Muscle layer of duodenum (tissue), 2 donors: Measurements from ENCODE around the gene RCAN1.

ENCODE experiments used
- H3K27ac ChIP-seq: one replicate; pipeline ENCODE4 v1.7.0; 2013; ENCODE audit warnings: mild to moderate bottlenecking, low read length
- H3K27me3 ChIP-seq: one replicate; pipeline ENCODE4 v1.7.0; 2013; ENCODE audit warnings: low read depth, mild to moderate bottlenecking, control low read depth, low read length
- H3K36me3 ChIP-seq, 2 donors: one replicate each; pipeline ENCODE4 v1.7.0; 2013; ENCODE audit warnings: low read length in 2 of 2, control low read depth in 1 of 2, mild to moderate bottlenecking in 1 of 2; ENCODE audit not compliant: insufficient read depth in 2 of 2, control insufficient read depth in 1 of 2
- H3K4me1 ChIP-seq, 2 donors: one replicate each; pipeline ENCODE4 v1.7.0; 2013; ENCODE audit warnings: low read length in 2 of 2, mild to moderate bottlenecking in 2 of 2, control low read depth in 1 of 2, moderate library complexity in 1 of 2; ENCODE audit not compliant: insufficient read depth in 2 of 2, control insufficient read depth in 1 of 2
- H3K4me3 ChIP-seq, 2 donors: one replicate each; pipeline ENCODE4 v1.7.0; 2013; ENCODE audit warnings: low read length in 2 of 2, low read depth in 1 of 2, mild to moderate bottlenecking in 1 of 2
- H3K9me3 ChIP-seq, 2 donors: one replicate each; pipeline ENCODE4 v1.7.0; 2013; ENCODE audit warnings: low read length in 2 of 2, control low read depth in 1 of 2, mild to moderate bottlenecking in 1 of 2; ENCODE audit not compliant: control insufficient read depth in 1 of 2
- donor health status: healthy.

The RCAN1 gene

DNA sequence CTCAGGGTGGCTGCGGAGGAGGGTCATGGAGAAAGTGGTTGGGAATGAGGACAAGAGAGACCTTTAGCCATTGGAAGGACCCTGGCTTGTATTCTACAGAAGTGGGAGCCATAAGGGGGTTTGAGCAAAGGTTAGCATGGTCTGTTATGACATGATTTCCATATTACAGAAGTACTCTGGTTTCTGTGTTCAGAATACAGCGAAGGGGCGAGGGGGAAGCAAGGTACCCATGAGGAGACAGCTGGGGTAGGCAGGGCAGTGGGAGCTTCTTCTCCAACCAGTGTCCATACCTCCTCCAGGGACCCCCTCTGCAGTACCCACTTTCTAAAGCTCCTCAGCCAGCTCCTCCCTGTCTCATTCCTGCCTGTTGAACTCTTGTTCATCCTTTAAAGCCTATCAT, 81.0 kb downstream of the RCAN1 start:
- Histone ChIP-seq H3K36me3 (no peaks in the 10 kb centered on the region), H3K27me3 (no peaks in the 10 kb centered on the region), H3K9me3 (no peaks in the 10 kb centered on the region), H3K4me1 (no peaks in the 10 kb centered on the region), H3K4me3 (no peak overlapping the region), H3K27ac (no peak overlapping the region)

DNA sequence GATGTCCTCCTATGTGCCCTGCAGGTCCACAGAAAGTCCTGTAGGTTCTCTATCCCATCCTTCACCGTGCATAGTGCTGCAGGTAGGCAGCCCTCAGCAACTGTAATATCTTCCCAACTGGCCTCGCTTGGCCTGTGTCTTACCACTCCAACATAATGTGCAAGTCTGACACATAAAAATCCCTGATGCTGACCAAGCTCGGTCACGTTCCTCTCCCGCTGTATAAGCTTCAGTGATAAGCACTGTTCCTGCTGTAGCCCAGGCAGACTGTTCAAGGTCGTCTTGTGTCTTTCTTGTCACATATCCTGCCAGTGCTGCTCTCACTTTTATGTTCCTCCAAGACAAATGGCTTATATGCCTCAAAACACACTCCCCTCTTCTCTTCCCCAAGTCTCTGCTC, 83.5 kb downstream of the RCAN1 start:
- Histone ChIP-seq H3K4me3 (no peak overlapping the region), H3K27me3 (no peaks in the 10 kb centered on the region), H3K36me3 (peaks cover 0 to 2% of the 10 kb centered on the region in 2 donors), H3K27ac (no peak overlapping the region), H3K4me1 (no peaks in the 10 kb centered on the region), H3K9me3 (no peaks in the 10 kb centered on the region)

DNA sequence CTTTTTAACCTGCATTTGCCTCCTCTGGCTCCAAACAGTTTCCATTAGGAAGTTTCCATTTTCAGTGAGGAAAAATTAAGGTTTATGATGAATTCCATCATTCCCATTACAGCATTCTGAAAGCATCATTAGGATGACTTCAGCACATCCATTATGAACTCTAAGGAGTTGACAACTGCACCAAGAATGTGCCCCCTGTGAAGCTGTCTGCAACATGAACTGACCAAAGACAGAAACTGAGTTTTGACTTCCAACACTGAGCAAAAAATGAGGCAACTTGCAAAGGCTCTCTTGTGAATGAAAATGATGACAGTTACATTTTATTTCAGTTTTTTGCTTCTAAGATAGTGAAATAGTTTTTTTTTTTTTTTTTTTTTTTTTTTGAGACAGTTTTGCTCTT, 84.7 kb downstream of the RCAN1 start:
- no peak overlapping the region for H3K4me3 ChIP-seq
- no peaks in the 10 kb centered on the region for H3K4me1 ChIP-seq
- no peaks in the 10 kb centered on the region for H3K27me3 ChIP-seq
- peaks cover 0 to 6% of the 10 kb centered on the region in 2 donors for H3K36me3 ChIP-seq
- H3K27ac ChIP-seq = no peak overlapping the region
- no peaks in the 10 kb centered on the region for H3K9me3 ChIP-seq

DNA sequence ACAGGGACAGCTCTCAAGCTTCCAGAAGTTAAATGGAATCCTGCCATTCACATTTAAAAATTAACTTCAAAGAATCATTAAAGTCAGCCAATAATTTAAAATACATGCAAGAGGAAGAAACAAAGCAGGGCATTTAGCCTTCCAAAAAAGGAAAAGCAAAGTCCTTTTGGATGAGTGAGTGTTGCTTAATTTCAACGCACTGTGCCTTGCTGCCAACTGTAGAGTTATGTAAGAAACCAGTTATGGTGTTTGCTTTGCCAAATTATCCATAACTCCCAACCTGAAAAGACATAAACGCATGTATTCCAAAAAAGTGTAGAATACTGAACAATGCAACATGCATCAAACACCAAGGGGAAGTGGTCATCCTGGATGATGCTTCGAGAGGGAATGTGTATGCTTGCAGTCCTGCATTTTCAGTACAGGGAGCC, 86.8 kb downstream of the RCAN1 start:
- H3K27ac ChIP-seq = peak overlapping the region; percentile 98
- H3K27me3 ChIP-seq = no peaks in the 10 kb centered on the region
- peaks cover 1 to 6% of the 10 kb centered on the region in 2 donors for H3K4me1 ChIP-seq
- no peaks in the 10 kb centered on the region for H3K9me3 ChIP-seq
- peaks cover 3 to 6% of the 10 kb centered on the region in 2 donors for H3K36me3 ChIP-seq
- H3K4me3 ChIP-seq = no peak overlapping the region

DNA sequence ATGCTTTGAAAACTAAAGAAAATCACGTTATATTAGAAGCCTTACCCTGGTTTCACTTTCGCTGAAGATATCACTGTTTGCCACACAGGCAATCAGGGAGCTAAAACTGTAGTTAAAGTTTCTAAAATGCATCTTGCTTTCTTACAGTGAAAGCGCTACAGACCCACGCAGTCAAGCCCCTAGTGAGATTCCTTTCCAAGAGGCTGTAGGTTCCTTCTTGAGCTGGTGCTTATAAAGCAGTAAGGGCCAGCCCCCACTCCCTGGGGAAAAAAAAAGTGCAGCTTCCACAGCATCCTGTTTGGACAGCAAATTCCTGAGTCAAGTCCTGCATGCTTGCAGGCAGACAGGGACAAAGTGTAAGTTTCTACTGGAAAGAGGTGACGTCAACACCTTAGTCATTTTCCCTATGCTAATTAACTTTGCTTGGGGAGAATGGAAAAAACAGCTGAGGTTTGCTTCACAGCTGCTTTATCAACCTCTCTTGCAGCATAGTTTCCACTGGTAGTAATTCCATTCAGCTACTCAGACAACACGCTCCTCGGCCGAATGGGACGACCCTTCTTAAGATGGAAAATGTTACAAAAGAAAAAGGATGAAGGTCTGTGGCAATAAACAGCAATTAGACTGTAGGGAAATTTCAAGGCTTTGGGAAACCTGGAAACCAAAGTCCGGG, 88.2 kb downstream of the RCAN1 start:
- Histone ChIP-seq H3K4me1 (peaks cover 12 to 13% of the 10 kb centered on the region in 2 donors), H3K27me3 (no peaks in the 10 kb centered on the region), H3K4me3 (peak overlapping the region; percentile 61 to 82), H3K9me3 (no peaks in the 10 kb centered on the region), H3K27ac (peak overlapping the region; percentile 98), H3K36me3 (peaks cover 11 to 15% of the 10 kb centered on the region in 2 donors)

DNA sequence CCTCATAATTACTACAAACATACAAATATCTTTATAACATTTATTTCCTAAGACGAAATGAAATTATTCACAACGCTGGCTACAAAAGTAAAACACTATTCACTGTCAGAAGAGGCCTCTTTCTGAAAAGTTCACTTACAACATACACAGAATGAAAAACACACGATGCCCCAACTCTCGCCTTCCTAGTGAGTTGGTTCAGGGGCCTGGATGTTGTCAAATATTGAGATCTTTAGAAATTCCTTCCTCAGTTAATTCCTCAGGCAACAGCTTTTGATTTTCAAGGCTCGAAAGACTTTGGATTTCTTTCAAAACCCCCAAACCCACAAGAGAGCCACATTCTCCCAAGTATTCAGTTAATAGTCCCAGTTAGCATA, 88.7 kb downstream of the RCAN1 start:
- peaks cover 13 to 20% of the 10 kb centered on the region in 2 donors for H3K36me3 ChIP-seq
- peaks cover 14 to 15% of the 10 kb centered on the region in 2 donors for H3K4me1 ChIP-seq
- H3K27ac ChIP-seq = peak overlapping the region; percentile 98
- no peaks in the 10 kb centered on the region for H3K9me3 ChIP-seq
- H3K27me3 ChIP-seq = no peaks in the 10 kb centered on the region
- H3K4me3 ChIP-seq = peak overlapping the region; percentile 61 to 82

DNA sequence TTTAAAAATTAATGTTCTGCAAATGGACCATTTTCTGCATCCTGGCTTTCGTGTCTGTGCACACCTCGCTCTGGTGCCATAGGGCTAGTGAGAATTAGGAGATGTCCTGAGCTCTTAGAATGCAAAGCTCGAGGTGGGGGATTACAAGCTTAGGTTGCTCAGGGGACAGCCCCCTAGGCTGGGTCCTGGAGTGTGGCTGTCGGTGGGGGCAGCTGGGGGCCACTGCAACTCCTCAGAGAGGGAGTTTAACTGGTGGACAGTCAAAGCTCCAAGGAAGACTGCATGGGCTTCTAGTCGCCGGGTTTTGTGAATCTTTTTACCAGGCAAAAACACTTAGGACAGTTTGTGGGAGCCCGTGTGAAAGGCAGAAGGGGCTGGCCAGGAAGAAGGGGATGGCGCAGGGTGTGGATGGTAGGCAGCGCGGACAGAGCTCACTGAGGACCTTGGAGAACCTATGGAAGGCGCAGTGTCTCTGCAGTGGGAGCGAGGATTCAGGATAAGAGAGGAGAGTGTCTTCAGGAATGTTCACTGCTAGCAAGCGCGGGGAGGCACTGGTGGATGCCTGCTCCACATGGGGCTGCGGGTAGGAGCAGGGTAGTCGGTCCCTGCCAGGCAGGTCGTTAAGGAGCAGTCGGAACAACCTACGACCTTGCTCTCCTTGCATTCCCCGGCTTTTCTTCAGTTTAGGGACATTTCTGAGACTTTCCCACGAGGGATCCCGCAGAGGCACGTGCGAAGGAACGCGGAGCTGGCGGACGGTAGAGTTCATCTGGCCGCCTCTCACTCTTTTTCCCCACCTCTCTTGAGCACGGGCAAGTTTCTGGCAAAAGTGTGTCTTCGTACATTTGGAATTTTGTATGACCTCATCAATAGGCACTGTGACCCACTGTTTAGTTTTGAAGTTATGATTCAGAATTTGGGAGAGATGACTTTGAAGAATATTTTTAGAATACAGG, 90.0 kb downstream of the RCAN1 start:
- Histone ChIP-seq H3K27ac (peak overlapping the region; percentile 98), H3K4me1 (peaks cover 14 to 15% of the 10 kb centered on the region in 2 donors)

DNA sequence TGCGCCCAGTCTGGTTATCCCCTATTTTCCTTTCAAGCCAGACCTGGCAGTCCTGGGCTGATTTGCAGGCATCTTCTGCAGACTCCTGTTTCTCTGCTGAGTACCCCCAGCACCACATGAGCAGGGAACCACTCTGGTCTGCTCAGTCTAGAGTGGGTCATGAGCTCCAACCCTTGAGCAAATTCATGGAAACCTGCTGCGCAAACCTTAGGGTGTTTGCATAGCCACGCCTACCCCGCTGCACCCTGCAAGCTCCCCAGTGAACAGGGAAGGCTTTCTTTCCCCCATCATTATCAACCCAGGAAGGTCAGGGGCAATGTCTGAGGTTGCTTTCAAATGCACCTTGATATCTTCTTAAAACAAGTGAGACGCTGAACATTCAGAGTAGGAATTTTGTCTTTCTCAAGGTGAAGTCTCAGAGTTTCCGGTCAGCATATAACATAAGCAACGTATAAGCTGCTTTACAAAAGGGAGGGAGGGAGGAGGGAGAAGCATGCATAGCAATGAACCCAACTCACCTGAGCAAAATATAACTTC, 91.8 kb downstream of the RCAN1 start:
- Histone ChIP-seq H3K4me3 (peak overlapping the region; percentile 25 to 30), H3K9me3 (no peaks in the 10 kb centered on the region), H3K27me3 (no peaks in the 10 kb centered on the region), H3K27ac (peak overlapping the region; percentile 79), H3K4me1 (peaks cover 14 to 15% of the 10 kb centered on the region in 2 donors), H3K36me3 (peaks cover 31 to 45% of the 10 kb centered on the region in 2 donors)

More for the DNA sequence above, 90.0 kb downstream of the RCAN1 start:
- Histone ChIP-seq H3K9me3 (no peaks in the 10 kb centered on the region), H3K36me3 (peaks cover 20 to 34% of the 10 kb centered on the region in 2 donors), H3K27me3 (no peaks in the 10 kb centered on the region), H3K4me3 (peak overlapping the region; percentile 61 to 82)

DNA sequence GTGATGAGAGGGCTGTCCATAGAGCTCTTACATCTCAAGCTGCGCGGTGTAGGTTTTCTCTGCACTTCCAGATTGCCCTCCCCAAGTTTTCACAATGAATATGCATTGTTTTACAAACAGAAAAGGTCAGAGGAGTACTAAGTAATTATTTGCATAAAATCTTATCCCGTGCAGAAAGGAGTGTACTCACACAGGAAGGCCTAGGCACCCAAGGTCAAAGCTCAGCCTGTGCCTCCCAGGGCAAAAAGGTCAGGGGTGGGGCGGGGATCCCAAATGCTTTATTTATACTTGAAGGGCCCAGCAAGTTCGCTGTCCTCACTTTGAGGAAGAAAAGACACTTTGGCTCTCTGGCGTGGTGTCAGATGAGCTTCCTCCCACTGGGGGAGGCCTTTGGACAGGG, 92.6 kb downstream of the RCAN1 start:
- H3K4me1 ChIP-seq = peaks cover 14 to 15% of the 10 kb centered on the region in 2 donors
- peak overlapping the region; percentile 74 for H3K27ac ChIP-seq
- H3K27me3 ChIP-seq = no peaks in the 10 kb centered on the region
- no peaks in the 10 kb centered on the region for H3K9me3 ChIP-seq
- peaks cover 36 to 53% of the 10 kb centered on the region in 2 donors for H3K36me3 ChIP-seq
- H3K4me3 ChIP-seq = no peak overlapping the region

DNA sequence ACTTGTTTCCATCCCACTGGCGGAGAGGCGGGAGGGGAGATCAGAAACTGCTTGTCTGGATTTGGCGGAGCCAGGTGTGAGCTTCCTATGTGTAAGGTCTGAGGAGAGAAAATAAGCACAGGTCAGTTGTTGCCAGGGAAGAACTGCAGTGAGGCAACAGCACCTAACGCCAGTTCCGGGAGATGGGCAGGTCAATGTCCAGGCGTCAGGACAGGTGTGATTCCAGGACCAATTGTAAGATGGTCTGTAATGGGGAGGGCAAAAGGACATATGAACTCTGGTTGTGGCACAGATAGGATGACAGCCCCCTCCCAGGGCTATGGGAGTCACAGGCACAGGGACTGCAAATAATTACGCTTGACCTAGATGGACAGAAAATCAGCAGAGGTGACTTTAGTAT, 93.4 kb downstream of the RCAN1 start:
- Histone ChIP-seq H3K9me3 (no peaks in the 10 kb centered on the region), H3K4me1 (peaks cover 14 to 15% of the 10 kb centered on the region in 2 donors), H3K27me3 (no peaks in the 10 kb centered on the region), H3K27ac (peak overlapping the region; percentile 74), H3K4me3 (no peak overlapping the region), H3K36me3 (peaks cover 40 to 54% of the 10 kb centered on the region in 2 donors)
